Measurements from ENCODE around the gene CCDC136.

The CCDC136 gene

DNA sequence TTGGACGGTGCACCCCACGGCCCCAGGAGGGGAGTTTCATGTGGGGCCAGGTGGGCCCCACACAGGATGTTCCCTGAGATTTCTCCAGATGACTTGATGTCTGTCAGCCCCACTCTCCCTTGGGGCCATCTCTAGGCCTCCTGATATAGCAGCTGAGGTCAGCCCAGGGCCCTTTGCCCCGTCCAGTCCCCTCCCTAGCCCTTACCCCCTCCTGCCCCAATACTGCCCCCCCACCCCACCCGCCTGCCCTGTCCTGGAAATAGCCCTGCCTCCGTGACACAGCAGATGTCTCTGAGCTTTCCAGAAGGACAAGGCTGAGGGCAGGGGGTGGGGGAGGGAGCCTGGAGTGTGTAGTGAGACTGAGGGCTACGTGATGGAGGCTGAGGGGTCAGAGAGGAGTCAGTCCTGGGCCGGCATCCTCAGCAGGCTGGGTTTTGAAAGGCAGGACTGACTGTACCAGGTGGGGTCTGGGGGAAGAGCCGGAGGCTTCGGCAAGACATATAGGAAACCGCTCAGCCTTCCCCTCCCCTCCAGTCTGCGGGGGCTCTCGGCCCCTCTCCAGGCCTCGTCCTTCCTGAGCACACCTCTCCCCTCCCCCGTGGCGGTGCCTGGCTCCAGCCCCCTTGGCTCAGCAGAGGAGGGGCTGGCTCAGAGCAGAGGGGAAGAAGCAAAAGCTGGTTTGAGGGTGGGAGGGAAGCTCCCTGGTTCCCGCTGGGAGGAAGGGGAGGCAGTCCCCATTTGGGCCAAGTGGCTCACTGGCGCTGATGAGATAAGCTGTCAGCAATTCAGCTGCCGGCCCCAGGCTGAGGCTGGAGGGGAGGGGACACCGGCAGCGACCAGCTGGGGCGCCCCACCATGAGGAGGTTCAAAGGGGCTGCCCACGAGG, 40.5 kb downstream of the CCDC136 start:
- Histone ChIP-seq H3K4me1 (ENCODE audit: insufficient read depth, insufficient read length) (peaks cover 12% of the 10 kb centered on the region), H3K36me3 (ENCODE audit: insufficient read depth, insufficient read length, low read length) (peaks cover 54% of the 10 kb centered on the region), H3K27me3 (ENCODE audit: insufficient read depth, insufficient read length) (no peaks in the 10 kb centered on the region), H3K4me3 (ENCODE audit: insufficient read length, low read depth) (peak overlapping the region; percentile 93), H3K9ac (ENCODE audit: insufficient read length, low read depth) (peak overlapping the region; percentile 96), H3K9me3 (ENCODE audit: insufficient read depth, low read length) (no peaks in the 10 kb centered on the region)
- TF ChIP-seq ZNF274 (IDR thresholded peaks at IDR 0.05; ENCODE audit: low read depth, low read length) (no peak), SUZ12 (IDR thresholded peaks at IDR 0.05; ENCODE audit: extremely low read depth, insufficient read depth, insufficient read length) (no peak), YY1 (IDR thresholded peaks at IDR 0.05; ENCODE audit: insufficient read depth, insufficient read length) (no peak)
- peak; percentile 81 for DNase-seq (ENCODE audit: low read depth, low spot score)

DNA sequence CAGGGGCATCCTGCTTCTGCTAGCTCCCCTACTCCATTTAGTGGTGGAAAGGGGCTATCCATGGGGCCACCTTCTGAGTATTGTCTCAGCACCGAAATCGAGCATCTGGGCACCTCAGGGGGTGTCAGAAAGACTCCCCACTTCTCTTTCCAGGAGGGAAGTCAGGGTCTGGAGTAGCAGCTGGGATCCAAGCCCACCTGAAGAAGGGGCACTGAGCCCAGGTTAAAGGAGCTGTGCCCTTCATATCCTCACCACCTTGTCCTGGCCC, 41.0 kb downstream of the CCDC136 start:
- H3K27me3 ChIP-seq (ENCODE audit: insufficient read depth, insufficient read length), result no peaks in the 10 kb centered on the region
- no peak for DNase-seq (ENCODE audit: low read depth, low spot score)
- H3K9me3 ChIP-seq (ENCODE audit: insufficient read depth, low read length), result no peaks in the 10 kb centered on the region
- peak overlapping the region; percentile 66 for H3K9ac ChIP-seq (ENCODE audit: insufficient read length, low read depth)
- H3K36me3 ChIP-seq (ENCODE audit: insufficient read depth, insufficient read length, low read length), result peaks cover 59% of the 10 kb centered on the region
- peaks cover 12% of the 10 kb centered on the region for H3K4me1 ChIP-seq (ENCODE audit: insufficient read depth, insufficient read length)
- peak overlapping the region; percentile 55 for H3K4me3 ChIP-seq (ENCODE audit: insufficient read length, low read depth)
- TF ChIP-seq ZNF274 (IDR thresholded peaks at IDR 0.05; ENCODE audit: low read depth, low read length) (no peak), SUZ12 (IDR thresholded peaks at IDR 0.05; ENCODE audit: extremely low read depth, insufficient read depth, insufficient read length) (no peak), YY1 (IDR thresholded peaks at IDR 0.05; ENCODE audit: insufficient read depth, insufficient read length) (no peak)

DNA sequence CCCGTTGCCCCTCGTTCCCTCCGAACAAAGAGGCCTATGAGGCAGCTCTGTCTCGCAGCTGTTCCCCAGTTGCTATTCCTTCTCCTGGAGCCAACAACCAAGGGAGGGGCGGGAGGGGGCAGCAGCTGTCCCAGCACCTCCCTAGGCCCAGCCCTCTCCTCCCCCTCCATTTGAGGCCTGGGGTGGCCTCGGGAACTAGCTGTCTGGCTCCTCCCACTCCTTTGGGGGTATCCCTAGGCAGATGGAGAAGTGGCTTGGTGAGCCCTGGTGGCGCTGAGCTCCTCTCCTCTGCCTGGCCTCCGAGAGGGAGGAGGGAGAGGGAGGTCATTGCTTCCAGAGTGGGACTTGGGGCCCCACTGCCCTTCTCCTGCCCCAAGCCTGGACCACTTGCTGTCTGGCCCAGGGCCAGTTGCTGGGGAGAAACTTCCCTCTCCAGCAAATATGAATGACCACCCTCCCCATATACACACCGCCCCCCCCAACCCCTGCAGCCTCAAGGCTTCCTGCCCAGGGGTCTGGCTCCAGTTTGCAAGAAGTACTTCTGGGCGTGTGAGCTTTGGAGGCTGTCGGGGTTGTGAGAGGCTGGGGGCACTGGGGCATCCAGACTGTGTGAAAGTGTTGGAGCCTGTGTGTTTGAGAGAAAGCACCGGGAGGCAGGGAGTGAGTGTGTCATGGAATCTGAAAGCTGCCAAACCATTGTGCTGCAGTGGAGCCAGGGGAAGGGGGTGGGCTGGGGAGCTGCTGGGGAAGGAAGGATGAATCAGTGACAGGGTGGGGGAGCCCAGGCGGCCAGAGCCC, 41.6 kb downstream of the CCDC136 start:
- Histone ChIP-seq H3K36me3 (ENCODE audit: insufficient read depth, insufficient read length, low read length) (peaks cover 65% of the 10 kb centered on the region), H3K9me3 (ENCODE audit: insufficient read depth, low read length) (no peaks in the 10 kb centered on the region), H3K4me3 (ENCODE audit: insufficient read length, low read depth) (peak overlapping the region; percentile 55), H3K27me3 (ENCODE audit: insufficient read depth, insufficient read length) (no peaks in the 10 kb centered on the region), H3K4me1 (ENCODE audit: insufficient read depth, insufficient read length) (peaks cover 12% of the 10 kb centered on the region), H3K9ac (ENCODE audit: insufficient read length, low read depth) (peak overlapping the region; percentile 66)
- DNase-seq (ENCODE audit: low read depth, low spot score), result no peak
- TF ChIP-seq ZNF274 (IDR thresholded peaks at IDR 0.05; ENCODE audit: low read depth, low read length), result no peak
- no peak for TF ChIP-seq SUZ12 (IDR thresholded peaks at IDR 0.05; ENCODE audit: extremely low read depth, insufficient read depth, insufficient read length)
- TF ChIP-seq YY1 (IDR thresholded peaks at IDR 0.05; ENCODE audit: insufficient read depth, insufficient read length), result no peak

DNA sequence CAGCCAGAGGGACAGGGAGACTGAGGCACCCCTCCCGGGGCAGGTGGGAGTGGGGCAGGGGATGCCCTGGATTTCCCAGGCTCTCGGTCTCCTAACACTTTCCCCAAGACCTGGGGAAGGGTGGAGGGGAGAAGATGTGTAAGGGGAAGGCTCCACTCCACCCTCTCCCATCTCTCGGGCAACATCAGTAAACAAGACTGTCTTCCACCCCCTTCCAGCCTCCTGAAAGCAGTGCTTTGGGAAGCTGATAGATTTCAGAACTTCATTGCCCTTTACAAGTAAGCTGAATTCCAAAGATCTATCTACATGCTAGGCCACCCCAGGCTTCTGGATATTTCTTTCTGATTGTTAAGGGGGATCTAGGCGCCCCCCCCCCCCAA, 42.2 kb downstream of the CCDC136 start:
- TF ChIP-seq YY1 (IDR thresholded peaks at IDR 0.05; ENCODE audit: insufficient read depth, insufficient read length) (no peak), SUZ12 (IDR thresholded peaks at IDR 0.05; ENCODE audit: extremely low read depth, insufficient read depth, insufficient read length) (no peak), ZNF274 (IDR thresholded peaks at IDR 0.05; ENCODE audit: low read depth, low read length) (no peak)
- Histone ChIP-seq H3K4me1 (ENCODE audit: insufficient read depth, insufficient read length) (peaks cover 9% of the 10 kb centered on the region), H3K4me3 (ENCODE audit: insufficient read length, low read depth) (no peak overlapping the region), H3K36me3 (ENCODE audit: insufficient read depth, insufficient read length, low read length) (peaks cover 71% of the 10 kb centered on the region), H3K27me3 (ENCODE audit: insufficient read depth, insufficient read length) (no peaks in the 10 kb centered on the region), H3K9ac (ENCODE audit: insufficient read length, low read depth) (peak overlapping the region; percentile 66), H3K9me3 (ENCODE audit: insufficient read depth, low read length) (no peaks in the 10 kb centered on the region)
- no peak for DNase-seq (ENCODE audit: low read depth, low spot score)

DNA sequence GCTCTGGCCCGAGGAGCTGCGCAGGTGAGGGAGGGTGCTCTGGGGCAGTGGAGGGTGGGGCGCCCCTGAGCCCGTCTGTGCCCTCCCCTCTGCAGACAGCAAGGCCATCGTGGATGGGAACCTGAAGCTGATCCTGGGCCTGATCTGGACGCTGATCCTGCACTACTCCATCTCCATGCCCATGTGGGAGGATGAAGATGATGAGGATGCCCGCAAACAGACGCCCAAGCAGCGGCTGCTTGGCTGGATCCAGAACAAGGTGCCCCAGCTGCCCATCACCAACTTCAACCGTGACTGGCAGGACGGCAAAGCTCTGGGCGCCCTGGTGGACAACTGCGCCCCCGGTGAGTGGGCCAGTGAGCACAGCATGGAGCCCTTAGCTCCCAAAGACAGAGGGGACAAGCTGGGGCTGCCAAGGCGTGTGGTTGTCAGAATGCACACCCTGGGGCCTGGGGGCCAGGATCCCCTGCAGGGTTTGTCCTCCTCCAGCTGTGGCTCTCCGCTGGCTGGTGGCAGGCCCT, 43.5 kb downstream of the CCDC136 start:
- H3K9me3 ChIP-seq (ENCODE audit: insufficient read depth, low read length), result no peaks in the 10 kb centered on the region
- no peak for DNase-seq (ENCODE audit: low read depth, low spot score)
- TF ChIP-seq SUZ12 (IDR thresholded peaks at IDR 0.05; ENCODE audit: extremely low read depth, insufficient read depth, insufficient read length) (no peak), YY1 (IDR thresholded peaks at IDR 0.05; ENCODE audit: insufficient read depth, insufficient read length) (no peak), ZNF274 (IDR thresholded peaks at IDR 0.05; ENCODE audit: low read depth, low read length) (no peak)
- no peak overlapping the region for H3K9ac ChIP-seq (ENCODE audit: insufficient read length, low read depth)
- no peaks in the 10 kb centered on the region for H3K27me3 ChIP-seq (ENCODE audit: insufficient read depth, insufficient read length)
- H3K4me3 ChIP-seq (ENCODE audit: insufficient read length, low read depth), result no peak overlapping the region
- peaks cover 84% of the 10 kb centered on the region for H3K36me3 ChIP-seq (ENCODE audit: insufficient read depth, insufficient read length, low read length)
- H3K4me1 ChIP-seq (ENCODE audit: insufficient read depth, insufficient read length), result peaks cover 2% of the 10 kb centered on the region

DNA sequence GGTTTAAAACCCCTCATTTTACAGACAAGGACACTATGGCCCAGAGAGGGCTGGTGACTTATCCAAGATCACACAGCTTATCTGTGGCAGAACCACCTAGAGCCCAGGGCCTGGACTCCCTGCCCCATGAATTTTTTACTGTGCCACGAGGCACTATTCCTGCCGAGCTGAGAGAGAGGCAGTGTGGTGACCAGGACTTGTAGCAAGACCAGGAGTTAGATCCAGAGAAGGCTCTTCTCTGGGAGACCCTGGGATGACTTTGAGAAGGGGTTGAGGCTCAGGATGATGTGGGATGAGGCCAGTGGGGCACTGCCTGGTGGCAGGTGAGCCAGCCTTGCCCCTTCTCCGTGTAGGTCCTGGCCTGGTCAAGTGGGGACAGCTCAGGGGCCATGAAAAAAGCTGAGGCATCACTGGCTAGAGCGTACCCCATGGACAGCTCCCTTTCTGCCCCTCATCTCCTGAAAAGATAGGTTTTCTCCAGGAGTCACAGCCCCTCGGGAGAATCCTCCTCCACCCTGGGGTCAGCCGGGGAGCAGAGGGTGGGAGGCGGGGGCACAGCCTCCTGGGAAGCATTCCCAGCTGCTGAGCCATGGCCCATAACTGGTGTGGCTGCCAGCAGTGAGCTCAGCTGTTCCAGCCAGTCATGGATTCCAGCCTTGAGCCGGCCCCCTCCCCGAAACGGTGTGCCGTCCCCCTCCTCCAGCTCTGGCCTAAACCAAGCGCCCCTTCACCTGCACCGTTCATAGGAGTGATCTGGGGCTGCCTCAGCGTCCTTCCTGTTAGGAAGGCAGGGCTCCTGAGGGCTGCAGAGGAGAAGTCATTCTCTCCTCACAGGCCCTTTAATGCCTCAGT, 44.2 kb downstream of the CCDC136 start:
- Histone ChIP-seq H3K36me3 (ENCODE audit: insufficient read depth, insufficient read length, low read length) (peaks cover 91% of the 10 kb centered on the region), H3K9me3 (ENCODE audit: insufficient read depth, low read length) (no peaks in the 10 kb centered on the region), H3K27me3 (ENCODE audit: insufficient read depth, insufficient read length) (no peaks in the 10 kb centered on the region), H3K4me3 (ENCODE audit: insufficient read length, low read depth) (no peak overlapping the region), H3K9ac (ENCODE audit: insufficient read length, low read depth) (no peak overlapping the region), H3K4me1 (ENCODE audit: insufficient read depth, insufficient read length) (peaks cover 2% of the 10 kb centered on the region)
- no peak for TF ChIP-seq ZNF274 (IDR thresholded peaks at IDR 0.05; ENCODE audit: low read depth, low read length)
- no peak for TF ChIP-seq YY1 (IDR thresholded peaks at IDR 0.05; ENCODE audit: insufficient read depth, insufficient read length)
- no peak for TF ChIP-seq SUZ12 (IDR thresholded peaks at IDR 0.05; ENCODE audit: extremely low read depth, insufficient read depth, insufficient read length)
- no peak for DNase-seq (ENCODE audit: low read depth, low spot score)
